ENCODE results near the gene RAI14.

Gene RAI14

GRCh38 chr5:34844999-34845398, 188.9 kb downstream of the RAI14 start:
- DNase-seq (ENCODE audit: low read depth in 1 of 2, low spot score in 1 of 2): no peak

- DNase-seq (ENCODE audit: low read depth in 1 of 2, low spot score in 1 of 2): no peak
These were observed 190.9 kb downstream of the RAI14 start for GRCh38 chr5:34847056-34847455.

GRCh38 chr5:34847552-34847951, 191.4 kb downstream of the RAI14 start:
- DNase-seq (ENCODE audit: low read depth in 1 of 2, low spot score in 1 of 2): no peak

GRCh38 chr5:34848230-34848629, 192.1 kb downstream of the RAI14 start:
- DNase-seq (ENCODE audit: low read depth in 1 of 2, low spot score in 1 of 2): no peak

GRCh38 chr5:34849253-34849652, 193.1 kb downstream of the RAI14 start:
- DNase-seq (ENCODE audit: low read depth in 1 of 2, low spot score in 1 of 2): no peak

GRCh38 chr5:34854459-34855174, 198.5 kb downstream of the RAI14 start:
- DNase-seq (ENCODE audit: low read depth in 1 of 2, low spot score in 1 of 2): no peak

GRCh38 chr5:34857161-34857560, 201.0 kb downstream of the RAI14 start:
- no peak for DNase-seq (ENCODE audit: low read depth in 1 of 2, low spot score in 1 of 2)

GRCh38 chr5:34857894-34858293, 201.8 kb downstream of the RAI14 start:
- DNase-seq (ENCODE audit: low read depth in 1 of 2, low spot score in 1 of 2): no peak

GRCh38 chr5:34858790-34859189, 202.7 kb downstream of the RAI14 start:
- DNase-seq (ENCODE audit: low read depth in 1 of 2, low spot score in 1 of 2): no peak

- no peak for DNase-seq (ENCODE audit: low read depth in 1 of 2, low spot score in 1 of 2)
These were observed 203.1 kb downstream of the RAI14 start for GRCh38 chr5:34859253-34859652.

- no peak for DNase-seq (ENCODE audit: low read depth in 1 of 2, low spot score in 1 of 2)
These were observed 207.8 kb downstream of the RAI14 start for GRCh38 chr5:34863946-34864345.

- DNase-seq (ENCODE audit: low read depth in 1 of 2, low spot score in 1 of 2): no peak
These were observed 209.0 kb downstream of the RAI14 start for GRCh38 chr5:34865091-34865490.

GRCh38 chr5:34866989-34867471, 210.9 kb downstream of the RAI14 start:
- no peak for DNase-seq (ENCODE audit: low read depth in 1 of 2, low spot score in 1 of 2)

- no peak for DNase-seq (ENCODE audit: low read depth in 1 of 2, low spot score in 1 of 2)
These were observed 211.5 kb downstream of the RAI14 start for GRCh38 chr5:34867660-34868059.

- no peak for DNase-seq (ENCODE audit: low read depth in 1 of 2, low spot score in 1 of 2)
These were observed 212.7 kb downstream of the RAI14 start for GRCh38 chr5:34868791-34869190.

- DNase-seq (ENCODE audit: low read depth in 1 of 2, low spot score in 1 of 2): no peak
These were observed 213.1 kb downstream of the RAI14 start for GRCh38 chr5:34869256-34869655.

- DNase-seq (ENCODE audit: low read depth in 1 of 2, low spot score in 1 of 2): no peak
These were observed 214.3 kb downstream of the RAI14 start for GRCh38 chr5:34870382-34870781.

- DNase-seq (ENCODE audit: low read depth in 1 of 2, low spot score in 1 of 2): no peak
These were observed 220.1 kb downstream of the RAI14 start for GRCh38 chr5:34876275-34876674.

- DNase-seq (ENCODE audit: low read depth in 1 of 2, low spot score in 1 of 2): no peak
These were observed 225.1 kb downstream of the RAI14 start for GRCh38 chr5:34881246-34881645.
